ENCODE results near the gene CD36.
"Not testable (repeated sequence)": the region's sequence is repeated elsewhere in the genome, so short reads cannot be mapped to it uniquely, and the experiment has no call there.

The CD36 gene

GRCh38 chr7:80656029-80656428, 17.6 kb downstream of the CD36 start:
- no peak for DNase-seq

DNA sequence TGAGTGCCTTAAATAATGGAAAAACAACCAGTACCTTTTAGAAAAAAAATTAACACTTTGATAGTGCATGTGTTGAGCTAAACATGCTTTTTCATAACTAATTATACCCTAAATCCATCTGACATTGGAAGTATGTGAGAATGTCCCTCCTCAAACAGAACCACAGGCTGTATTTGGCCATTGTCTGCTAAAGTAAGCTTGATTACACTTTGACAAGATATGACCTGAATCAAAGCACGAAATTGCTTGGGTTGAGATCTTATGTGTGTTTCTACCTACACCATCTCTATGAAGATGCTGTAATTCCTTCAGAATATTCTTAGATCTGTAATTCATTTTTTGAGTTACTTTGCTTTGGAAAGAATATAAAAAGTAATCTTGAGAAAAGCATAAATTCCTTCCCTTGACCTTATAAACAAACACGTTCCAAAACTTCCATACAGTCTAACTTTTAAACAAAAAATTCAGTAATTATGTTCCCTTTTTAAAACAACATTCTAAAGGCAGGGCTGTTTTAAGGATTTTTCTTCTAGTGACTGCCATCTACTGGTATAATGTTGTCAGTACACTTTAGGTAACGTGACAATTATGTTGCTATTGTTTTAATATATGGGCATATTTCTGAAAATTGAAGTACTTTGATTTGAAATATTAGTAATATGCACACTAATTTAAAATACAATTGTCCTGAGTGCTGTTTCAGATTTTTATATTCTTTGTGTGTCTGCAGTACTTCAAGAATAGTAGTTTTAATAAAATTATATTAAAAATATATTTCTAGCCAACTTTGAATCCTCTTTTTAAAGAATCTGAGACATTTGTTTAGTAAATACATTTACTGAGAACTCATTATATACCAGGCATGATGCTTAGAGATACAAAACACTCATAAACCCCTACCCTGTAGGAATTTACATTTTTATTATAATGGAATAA, 20.9 kb downstream of the CD36 start:
- no peak for DNase-seq

- DNase-seq, result no peak
Observed at GRCh38 chr7:80660939-80661338, 22.5 kb downstream of the CD36 start.

- no peak for DNase-seq
Observed at GRCh38 chr7:80661729-80662128, 23.3 kb downstream of the CD36 start.

GRCh38 chr7:80662252-80662651, 23.8 kb downstream of the CD36 start:
- DNase-seq, result no peak

GRCh38 chr7:80665526-80665925, 27.1 kb downstream of the CD36 start:
- DNase-seq, result no peak

DNA sequence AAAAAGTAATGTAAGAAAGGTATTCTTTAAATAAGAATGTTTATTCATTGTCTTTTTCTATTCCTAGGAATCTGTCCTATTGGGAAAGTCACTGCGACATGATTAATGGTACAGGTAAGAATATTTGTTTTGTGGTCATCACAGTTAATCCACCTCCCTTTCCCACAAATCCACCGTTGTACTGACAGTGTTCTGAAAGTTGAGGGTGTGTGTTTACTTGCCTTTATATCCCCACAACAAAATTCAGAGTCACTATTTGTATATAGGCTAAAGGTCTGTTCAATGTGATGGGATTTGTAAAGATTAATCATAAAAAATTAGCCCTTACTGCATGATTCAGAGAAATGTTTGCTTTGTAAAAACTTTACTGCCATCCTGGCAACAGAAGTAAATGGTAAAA, 27.9 kb downstream of the CD36 start:
- DNase-seq, result no peak

DNA sequence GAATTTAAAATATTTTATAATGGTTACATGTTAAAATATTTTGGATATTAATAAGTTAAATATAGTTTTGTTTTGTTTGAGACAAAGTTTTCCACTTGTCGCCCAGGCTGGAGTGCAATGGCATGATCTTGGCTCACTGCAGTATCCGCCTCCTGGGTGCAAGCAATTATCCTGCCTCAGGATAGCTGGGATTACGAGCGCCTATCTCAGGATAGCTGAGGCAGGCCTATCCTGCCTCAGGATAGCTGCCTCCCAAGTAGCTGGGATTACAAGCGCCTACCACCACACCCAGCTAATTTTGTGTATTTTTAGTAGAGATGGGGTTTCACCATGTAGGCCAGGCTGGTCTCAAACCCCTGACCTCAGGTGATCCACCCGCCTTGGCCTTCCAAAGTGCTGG, 30.9 kb downstream of the CD36 start:
- DNase-seq, result not testable (repeated sequence)

- DNase-seq, result no peak
Observed at GRCh38 chr7:80671744-80672143, 33.3 kb downstream of the CD36 start.

GRCh38 chr7:80675090-80675489, 36.6 kb downstream of the CD36 start:
- no peak for DNase-seq

DNA sequence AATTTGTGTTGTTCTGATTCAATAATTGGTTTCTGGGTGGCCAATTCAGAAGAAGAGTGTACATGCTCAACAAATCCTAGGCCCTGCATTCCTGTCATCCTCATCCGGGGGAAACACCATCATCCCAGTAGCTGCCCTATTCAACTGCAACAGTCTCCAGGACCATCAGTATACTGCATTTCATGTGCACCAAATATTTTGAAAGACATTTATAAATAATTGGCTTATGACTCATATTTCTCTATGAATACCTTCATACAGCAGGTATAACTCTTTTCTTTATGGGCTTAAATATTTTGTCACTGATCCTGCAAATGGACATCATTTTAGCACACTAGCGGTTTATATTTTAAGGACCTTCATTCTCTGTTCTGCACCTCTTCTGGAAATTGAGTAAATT, 38.0 kb downstream of the CD36 start:
- no peak for DNase-seq

- no peak for DNase-seq
Observed at GRCh38 chr7:80677629-80678028, 39.2 kb downstream of the CD36 start.

- no peak for DNase-seq
Observed at GRCh38 chr7:80678707-80679106, 40.3 kb downstream of the CD36 start.

DNA sequence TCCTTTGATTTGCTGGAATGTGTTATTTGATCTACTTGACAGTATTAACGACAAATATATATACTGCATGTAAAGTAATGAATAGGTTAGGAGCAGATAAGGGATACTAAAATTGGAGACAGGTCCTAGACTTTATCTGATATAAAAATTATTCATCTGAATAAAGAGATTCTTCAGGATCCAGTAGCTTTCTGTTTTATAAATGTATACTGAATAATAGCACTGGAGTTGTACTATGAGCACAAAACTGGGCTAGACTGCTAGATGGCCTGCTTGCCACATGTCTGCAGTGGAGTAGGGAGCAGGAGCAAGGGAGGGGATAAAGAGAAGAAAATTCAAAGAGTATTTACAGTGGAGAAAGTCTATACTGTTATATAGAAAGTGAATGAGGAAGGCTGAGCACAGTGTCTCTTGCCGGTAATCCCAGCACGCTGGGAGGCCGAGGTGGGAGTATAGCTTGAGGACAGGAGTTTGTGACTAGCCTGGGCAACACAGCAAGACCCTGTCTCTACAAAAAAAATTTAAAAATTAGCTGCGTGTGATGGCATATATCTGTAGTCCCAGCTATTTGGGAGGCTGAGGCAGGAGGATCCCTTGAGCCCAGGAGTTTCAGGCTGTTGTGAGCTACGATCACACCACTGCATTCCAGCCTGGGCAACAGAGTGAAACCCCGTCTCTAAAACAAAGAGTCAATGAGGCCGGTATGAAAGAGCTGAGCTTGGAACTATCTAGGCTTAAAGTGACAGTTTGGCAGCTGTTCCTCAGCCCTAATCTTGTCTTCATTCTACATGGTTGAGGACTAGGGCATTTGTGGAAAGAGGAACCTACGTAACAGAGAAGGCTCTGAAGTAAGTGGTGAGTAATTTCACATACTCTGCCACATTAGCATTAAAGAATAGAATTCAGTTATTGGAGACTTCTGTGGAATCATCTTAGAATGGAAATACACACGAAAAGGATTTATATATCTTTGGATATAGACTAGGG, 41.8 kb downstream of the CD36 start:
- DNase-seq, result no peak

DNA sequence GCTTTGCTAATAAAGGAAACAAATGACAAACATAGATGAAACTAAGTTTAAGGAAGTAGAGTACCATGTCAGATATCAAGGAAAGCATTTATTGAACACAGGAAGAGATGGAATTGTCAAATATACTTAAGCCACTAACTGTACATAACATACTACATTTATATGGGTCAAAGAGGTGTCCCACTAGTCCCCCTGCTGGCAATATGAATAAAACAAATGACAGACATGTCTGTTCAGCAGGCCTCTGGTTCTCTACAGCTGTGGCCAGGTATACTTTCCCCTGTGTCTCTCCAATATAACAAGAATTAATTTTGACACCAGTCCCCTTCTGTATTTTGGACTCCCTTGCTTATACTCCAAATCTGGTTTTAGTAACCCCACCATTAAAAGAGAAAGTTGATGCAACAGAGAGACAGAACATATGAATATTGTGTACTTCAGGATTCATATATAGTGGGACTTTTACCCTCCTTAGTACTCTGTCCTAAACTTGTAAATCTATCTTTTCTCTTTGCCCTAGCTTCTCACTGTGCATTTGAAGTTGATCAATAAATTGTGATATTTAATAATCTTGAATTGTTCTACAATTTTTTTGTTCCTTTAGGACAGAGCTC, 42.9 kb downstream of the CD36 start:
- DNase-seq, result no peak

DNA sequence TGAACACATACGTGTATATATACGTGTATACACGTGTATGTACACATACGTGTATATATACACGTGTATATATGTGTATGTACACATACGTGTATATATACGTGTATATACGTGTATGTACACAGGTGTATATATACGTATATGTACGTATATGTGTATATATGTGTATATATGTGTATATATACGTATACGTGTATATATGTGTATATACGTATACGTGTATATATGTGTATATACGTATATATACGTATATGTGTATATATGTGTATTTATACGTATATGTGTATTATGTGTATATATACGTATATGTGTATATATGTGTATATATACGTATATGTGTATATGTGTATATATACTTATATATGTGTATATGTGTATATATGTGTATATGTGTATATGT, 44.3 kb downstream of the CD36 start:
- no peak for DNase-seq

DNA sequence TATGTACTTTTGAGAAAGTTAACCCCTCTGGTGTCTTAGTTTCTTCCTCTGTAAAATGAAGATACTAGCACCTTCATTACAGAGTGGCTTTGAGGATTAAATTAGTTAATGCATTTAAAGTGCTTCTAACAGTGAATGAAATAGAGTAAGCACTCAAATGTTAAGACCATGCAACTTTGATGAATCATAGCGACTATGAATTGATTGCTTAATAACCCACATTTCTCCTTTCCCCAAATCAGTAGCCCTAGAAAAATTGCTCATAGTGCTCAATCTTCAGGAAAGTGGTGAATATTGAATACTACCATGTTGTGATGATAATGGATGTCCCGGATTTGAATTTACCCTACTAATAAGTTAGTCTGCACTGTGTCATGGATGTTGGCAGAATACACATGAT, 48.1 kb downstream of the CD36 start:
- no peak for DNase-seq

- DNase-seq, result no peak
Observed at GRCh38 chr7:80699045-80699638, 60.7 kb downstream of the CD36 start.

GRCh38 chr7:80699721-80700256, 61.3 kb downstream of the CD36 start:
- no peak for DNase-seq

DNA sequence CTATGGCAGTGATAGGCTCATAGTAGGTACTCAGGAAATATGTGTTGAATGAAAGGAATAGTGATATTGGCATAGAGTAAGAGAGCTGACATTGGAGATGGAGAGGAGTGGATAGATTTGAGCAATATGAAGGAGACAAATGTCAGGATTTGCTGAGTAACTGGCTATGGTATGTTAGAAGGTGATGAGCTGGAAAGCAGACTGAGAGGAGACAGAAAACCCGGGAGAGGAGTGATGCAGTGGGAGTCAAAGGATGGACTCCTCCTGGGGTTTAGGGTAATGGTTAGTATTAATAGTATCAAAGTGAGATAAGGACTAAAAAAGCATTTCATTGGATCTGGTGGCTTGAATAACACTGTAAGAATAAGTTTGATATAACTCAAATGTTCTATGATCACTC, 64.8 kb downstream of the CD36 start:
- DNase-seq, result no peak

DNA sequence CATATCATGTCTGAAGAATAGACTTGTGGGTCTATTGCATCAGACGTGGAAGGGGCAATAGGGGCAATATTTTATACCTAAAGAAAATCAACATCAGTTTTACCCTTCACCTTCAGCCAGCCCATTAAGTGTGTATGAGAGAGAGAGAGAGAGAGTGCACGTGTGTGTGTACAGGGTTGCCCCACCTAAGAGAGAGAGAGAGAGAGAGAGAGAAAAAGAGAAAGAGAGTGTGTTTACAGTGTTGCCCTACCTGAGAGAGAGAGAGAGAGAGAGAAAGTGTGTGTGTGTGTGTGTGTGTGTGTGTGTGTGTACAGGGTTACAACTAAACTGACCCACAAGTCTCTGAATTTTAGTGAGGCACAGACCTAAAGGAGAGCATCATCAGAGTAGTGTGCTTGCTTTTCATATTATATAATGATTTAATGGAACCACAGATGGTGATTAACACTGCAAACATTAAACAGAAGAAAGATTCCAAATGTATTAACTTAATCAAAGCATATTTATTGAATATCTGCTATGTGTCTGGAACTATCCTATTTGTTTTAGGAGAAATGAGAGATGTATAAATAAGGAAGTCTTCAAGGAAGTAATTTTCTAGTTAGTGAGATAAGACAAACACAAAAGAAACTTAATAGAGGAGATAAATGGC, 66.8 kb downstream of the CD36 start:
- DNase-seq, result no peak

DNA sequence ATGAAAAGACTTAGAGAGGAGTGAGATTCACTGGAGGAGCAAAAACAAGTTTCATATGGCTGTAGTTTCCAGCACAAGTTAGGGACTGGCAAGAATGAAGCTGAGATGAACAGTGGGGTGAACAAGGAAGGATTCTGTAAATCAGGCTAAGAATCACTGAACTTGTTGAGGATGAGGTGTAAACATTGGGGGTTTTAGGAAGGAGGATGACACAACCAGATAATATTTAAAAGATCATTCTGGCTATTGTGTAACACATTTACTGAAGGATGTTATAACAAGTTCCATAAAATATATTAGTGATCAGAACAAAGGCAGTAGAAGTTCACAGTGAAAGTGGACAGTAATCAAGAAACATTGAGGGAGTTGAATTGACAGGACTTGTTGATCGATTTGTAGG, 68.9 kb downstream of the CD36 start:
- no peak for DNase-seq

Data from stimulated activated CD4-positive, alpha-beta T cell treated with anti-CD3 and anti-CD28 coated beads, Interleukin-4, amount 100 ng/mL, for 24 hours (primary cell).